NB4 (cell line): ENCODE data around the gene OR2V2.

Experiments used
- DNase-seq: peaks from one replicate; pipeline ENCODE4 v3.0.0; 2010; ENCODE audit warnings: low read depth
- H3K4me3 ChIP-seq: one replicate; pipeline ENCODE4 v1.5.1; 2011; ENCODE audit warnings: mild to moderate bottlenecking, low read depth, low read length, moderate library complexity
- MAX ChIP-seq: IDR thresholded peaks from 2 replicates; pipeline ENCODE4 v1.6.1; 2011; ENCODE audit warnings: low read depth, low read length
- MYC ChIP-seq: IDR thresholded peaks from 2 replicates; pipeline ENCODE4 v1.6.1; 2011; ENCODE audit warnings: low read depth, low read length
- POLR2A ChIP-seq: IDR thresholded peaks from 2 replicates; pipeline ENCODE4 v1.6.1; 2011; ENCODE audit warnings: mild to moderate bottlenecking; ENCODE audit not compliant: insufficient read length; ENCODE audit errors: extremely low read depth
- TF ChIP-seq, protein P1 (sequence below): IDR thresholded peaks from one replicate; pipeline ENCODE4 v1.5.1; 2012; ENCODE audit warnings: low read depth, low read length

The OR2V2 gene

GRCh38 chr5:181120306-181120705 lies 27.1 kb upstream of the OR2V2 start:
- no peak for DNase-seq
- no peak overlapping the region for H3K4me3 ChIP-seq
- TF ChIP-seq MAX (no peak), MYC (no peak), POLR2A (no peak)
- TF ChIP-seq, protein P1, sequence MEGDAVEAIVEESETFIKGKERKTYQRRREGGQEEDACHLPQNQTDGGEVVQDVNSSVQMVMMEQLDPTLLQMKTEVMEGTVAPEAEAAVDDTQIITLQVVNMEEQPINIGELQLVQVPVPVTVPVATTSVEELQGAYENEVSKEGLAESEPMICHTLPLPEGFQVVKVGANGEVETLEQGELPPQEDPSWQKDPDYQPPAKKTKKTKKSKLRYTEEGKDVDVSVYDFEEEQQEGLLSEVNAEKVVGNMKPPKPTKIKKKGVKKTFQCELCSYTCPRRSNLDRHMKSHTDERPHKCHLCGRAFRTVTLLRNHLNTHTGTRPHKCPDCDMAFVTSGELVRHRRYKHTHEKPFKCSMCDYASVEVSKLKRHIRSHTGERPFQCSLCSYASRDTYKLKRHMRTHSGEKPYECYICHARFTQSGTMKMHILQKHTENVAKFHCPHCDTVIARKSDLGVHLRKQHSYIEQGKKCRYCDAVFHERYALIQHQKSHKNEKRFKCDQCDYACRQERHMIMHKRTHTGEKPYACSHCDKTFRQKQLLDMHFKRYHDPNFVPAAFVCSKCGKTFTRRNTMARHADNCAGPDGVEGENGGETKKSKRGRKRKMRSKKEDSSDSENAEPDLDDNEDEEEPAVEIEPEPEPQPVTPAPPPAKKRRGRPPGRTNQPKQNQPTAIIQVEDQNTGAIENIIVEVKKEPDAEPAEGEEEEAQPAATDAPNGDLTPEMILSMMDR = no peak

DNA sequence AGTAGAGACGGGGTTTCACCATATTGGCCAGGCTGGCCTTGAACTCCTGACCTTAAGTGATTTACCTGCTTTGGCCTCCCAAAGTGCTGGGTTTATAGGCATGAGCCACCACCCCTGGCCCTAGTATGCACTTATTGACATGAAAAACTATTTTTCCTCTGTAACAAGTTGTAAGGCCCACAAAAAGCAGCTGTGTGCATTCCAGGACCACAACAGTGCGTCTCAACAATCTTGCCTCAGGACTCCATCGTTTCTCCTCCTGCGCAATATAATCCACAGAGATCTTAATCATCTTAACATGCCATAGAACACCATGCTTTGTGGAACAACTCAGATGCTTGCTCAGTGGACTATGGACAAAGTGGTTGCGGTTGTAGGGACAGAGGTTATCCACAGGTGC lies 26.6 kb upstream of the OR2V2 start:
- TF ChIP-seq POLR2A (no peak), MAX (no peak), MYC (no peak)
- TF ChIP-seq, protein P1 = no peak

DNA sequence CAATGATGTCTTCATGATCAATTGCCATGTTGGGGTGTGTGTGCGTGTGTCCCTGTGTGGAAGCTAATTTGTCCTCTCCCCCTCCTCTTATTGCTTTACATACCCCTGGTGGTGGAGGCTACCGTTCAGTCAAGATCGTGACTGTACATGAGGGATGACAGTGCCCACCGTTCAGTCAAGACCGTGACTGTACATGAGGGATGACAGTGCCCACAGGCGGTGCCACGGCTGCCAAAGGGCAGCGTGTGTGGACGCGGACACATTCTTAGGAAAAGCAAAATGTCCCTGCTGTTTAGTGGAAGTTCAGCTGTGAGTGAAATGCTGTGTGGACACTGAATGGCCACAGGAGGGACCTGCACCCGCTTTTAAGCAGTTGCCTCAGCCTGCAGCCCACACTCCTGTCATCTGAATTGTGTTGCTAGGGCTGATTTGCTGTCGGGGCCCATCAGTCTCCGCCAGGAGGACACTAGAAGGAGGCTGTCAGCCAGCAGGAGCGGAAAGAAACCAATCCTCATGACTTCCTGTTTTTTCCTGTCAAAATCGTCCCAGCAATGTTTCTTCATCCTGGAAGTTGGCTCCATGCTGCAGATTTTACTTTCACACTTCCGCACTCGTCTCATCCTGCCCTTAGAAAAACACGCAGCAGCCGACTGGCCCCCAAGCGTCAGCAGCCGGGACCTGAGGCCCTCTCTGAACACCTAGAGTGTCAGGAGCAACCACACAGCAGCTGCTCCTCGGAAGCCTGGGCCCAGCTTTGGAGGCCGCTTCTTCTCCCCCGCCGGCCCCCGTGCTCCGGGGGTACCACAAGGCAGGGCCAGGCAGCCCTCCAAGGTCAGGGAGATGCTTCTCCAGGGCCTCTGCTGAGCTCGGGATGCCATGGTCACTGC lies 25.5 kb upstream of the OR2V2 start:
- no peak overlapping the region for H3K4me3 ChIP-seq
- TF ChIP-seq POLR2A (no peak), MAX (no peak), MYC (no peak)
- TF ChIP-seq, protein P1 = no peak
- peak; percentile 33 for DNase-seq

More for the DNA sequence above, 26.6 kb upstream of the OR2V2 start:
- DNase-seq = no peak
- H3K4me3 ChIP-seq = no peak overlapping the region

DNA sequence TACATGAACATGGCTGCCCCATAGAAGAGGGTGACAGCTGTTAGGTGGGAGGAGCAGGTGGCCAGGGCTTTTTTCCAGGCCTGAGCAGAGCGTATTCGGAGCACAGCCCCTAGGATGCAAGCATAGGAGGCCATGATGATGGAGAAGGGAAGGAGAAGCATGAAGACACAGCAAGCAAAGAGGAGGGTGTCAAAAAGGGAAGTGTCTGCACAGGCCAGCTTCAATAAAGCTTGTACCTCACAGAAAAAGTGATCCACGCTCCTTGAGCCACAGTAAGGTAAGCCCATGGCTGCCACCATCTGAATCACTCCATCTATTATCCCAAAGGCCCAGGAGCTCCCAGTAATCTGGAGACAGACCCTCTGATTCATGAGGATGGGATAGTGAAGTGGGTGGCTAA lies 22.9 kb upstream of the OR2V2 start:
- TF ChIP-seq, protein P1 = no peak
- TF ChIP-seq MAX (no peak), MYC (no peak), POLR2A (no peak)
- no peak for DNase-seq
- no peak overlapping the region for H3K4me3 ChIP-seq

- TF ChIP-seq, protein P1 = no peak
- no peak for TF ChIP-seq MAX
- no peak for TF ChIP-seq MYC
- TF ChIP-seq POLR2A = no peak
These were observed 20.5 kb upstream of the OR2V2 start for GRCh38 chr5:181126841-181127240.

DNA sequence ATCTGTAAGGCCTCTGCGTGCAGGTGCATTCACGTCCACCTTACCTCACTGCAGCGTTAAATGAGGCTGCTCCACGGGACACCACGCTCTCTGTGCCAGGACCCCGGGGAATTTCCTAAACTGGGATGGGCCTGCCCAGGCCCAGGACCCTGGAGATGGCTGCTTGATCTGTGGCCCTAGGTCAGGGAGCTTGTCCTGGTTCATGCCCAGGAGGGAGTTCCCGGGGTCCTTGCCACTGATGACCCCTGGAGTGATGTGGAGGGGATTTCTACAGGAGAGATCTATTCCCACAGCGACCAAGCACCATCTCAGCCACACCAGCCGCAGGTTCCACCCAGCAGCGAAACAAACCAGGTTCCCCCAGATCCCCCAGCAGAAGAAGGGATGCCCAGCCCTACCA lies 19.9 kb upstream of the OR2V2 start:
- no peak for DNase-seq
- no peak for TF ChIP-seq POLR2A
- TF ChIP-seq MAX = no peak
- TF ChIP-seq, protein P1 = no peak
- no peak for TF ChIP-seq MYC
- H3K4me3 ChIP-seq = no peak overlapping the region

More at GRCh38 chr5:181126841-181127240, 20.5 kb upstream of the OR2V2 start:
- no peak for DNase-seq
- H3K4me3 ChIP-seq = no peak overlapping the region
